ENCODE results near the gene SGF29. TPM values are rescaled to one million over a fixed set of nuclear protein-coding genes. Genes with fewer than 3 reads are reported as not detected.

SGF29 gene
- total and polyA plus RNA-seq, 2 of the 4 experiments (the other 2 are of a cell fraction): 4.3 to 7.7 TPM

DNA sequence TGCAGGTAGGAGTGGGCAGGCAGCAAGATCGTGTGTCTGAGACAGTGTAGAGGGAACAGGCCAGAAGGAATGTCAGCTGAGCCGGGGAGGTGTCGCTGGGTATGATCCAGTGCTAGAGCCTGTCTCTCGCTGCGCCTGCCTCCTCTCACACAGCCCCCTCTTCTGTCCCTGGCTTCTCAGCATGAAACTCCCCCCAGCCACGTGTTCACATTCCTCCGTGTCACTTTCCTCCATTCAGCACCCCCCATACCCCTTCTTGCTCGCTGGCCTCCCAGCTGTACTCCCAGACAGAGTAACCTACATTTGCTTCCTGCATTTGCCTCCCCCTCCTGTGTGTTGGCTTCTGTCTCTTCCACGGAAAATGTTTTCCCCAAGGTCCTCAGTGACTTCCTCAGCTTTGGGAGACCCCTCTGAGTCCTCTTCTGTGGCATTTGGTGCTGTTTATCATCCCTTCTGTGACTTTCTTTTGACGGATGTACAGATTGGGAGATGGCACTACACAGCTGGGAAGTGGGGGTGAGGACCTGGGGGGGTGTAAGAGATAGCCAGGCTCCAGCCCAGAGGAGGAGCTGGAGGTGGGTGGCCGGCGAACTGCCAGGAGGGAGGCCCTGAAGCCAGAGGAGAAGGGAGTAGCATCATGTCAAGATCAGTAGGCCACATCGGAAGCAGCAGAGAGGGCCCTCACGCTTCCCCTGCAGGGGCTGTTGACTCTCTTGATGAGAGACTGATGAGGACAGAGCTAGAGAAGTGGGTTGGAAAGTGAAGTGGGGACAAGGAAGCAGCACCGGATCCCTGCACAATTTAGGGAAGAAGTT lies 19.2 kb downstream of the SGF29 start:
- Histone ChIP-seq H3K36me3 (ENCODE audit: control insufficient read depth, insufficient read depth, low read length) (no peaks in the 10 kb centered on the region), H3K27ac (ENCODE audit: insufficient read depth, low read length) (no peak overlapping the region), H3K14ac (replicated peaks; ENCODE audit: low read depth, low read length) (no peak overlapping the region), H3K27me3 (ENCODE audit: control insufficient read depth, insufficient read depth, low read length) (no peaks in the 10 kb centered on the region), H2BK120ac (ENCODE audit: low read depth, low read length) (no peak overlapping the region), H2BK5ac (ENCODE audit: low read depth, low read length, poor library complexity, severe bottlenecking) (no peak overlapping the region), H2AFZ (replicated peaks; ENCODE audit: low read length, poor library complexity) (peak overlapping the region; percentile 71), H3K4me3 (ENCODE audit: insufficient read depth, low read depth, low read length) (no peak overlapping the region), H4K91ac (ENCODE audit: insufficient read depth, low read depth, low read length) (no peak overlapping the region), H2BK15ac (ENCODE audit: low read depth, low read length) (no peak overlapping the region), H2AK5ac (ENCODE audit: low read depth, low read length) (no peak overlapping the region), H4K20me1 (ENCODE audit: insufficient read depth, low read length) (no peaks in the 10 kb centered on the region), H3K18ac (ENCODE audit: low read depth, low read length) (no peak overlapping the region), H3K9ac (ENCODE audit: low read depth, low read length) (no peak overlapping the region), H3K4ac (ENCODE audit: low read depth, low read length) (no peak overlapping the region), H3K4me1 (ENCODE audit: control insufficient read depth, insufficient read depth, low read length) (peaks cover 9% of the 10 kb centered on the region), H3K23ac (ENCODE audit: low read depth, low read length) (no peak overlapping the region), H2BK20ac (ENCODE audit: low read depth, low read length) (no peak overlapping the region), H3K79me1 (ENCODE audit: low read depth in 1 of 2, low read length in 2 of 2) (peaks cover 6 to 11% of the 10 kb centered on the region in 2 experiments; a peak in 2 of 4 replicates), H3K4me2 (ENCODE audit: low read depth, low read length) (peak overlapping the region; percentile 27; the same call in 1 of the 2 replicates), H3K9me1 (ENCODE audit: insufficient read depth, low read length) (no peaks in the 10 kb centered on the region; the same call in 1 of the 2 replicates), H4K8ac (ENCODE audit: low read depth in 2 of 2, low read length in 2 of 2) (peak overlapping the region in 1 of 2 experiments; percentile 50; a peak in 2 of 4 replicates), H2AK9ac (replicated peaks; ENCODE audit: low read depth, low read length, poor library complexity) (no peak overlapping the region), H3K9me3 (ENCODE audit: control insufficient read depth, insufficient read depth, low read length) (no peaks in the 10 kb centered on the region), H4K5ac (ENCODE audit: low read depth, low read length) (peak overlapping the region; percentile 1; the same call in 1 of the 2 replicates), H3K56ac (ENCODE audit: extremely low read depth, insufficient read depth, low read length) (no peak overlapping the region)
- dilution Hi-C loops (cut with HindIII; ENCODE audit: low sequenced_read_pairs, unreplicated experiment) (no loop called here), in situ Hi-C loops (cut with MboI; ENCODE audit: low sequenced_read_pairs) (no loop called here), intact Hi-C loops (cut with micrococcal nuclease) (no loop called here)
- ATAC-seq (ENCODE audit: low read depth) (peak; percentile 73), DNase-seq (peak; percentile 14)
- ChIA-PET CTCF (no interaction called here), POLR2A (ENCODE audit: unreplicated experiment) (no interaction called here)
- 32% methylated on average over 5 of the region's 15 CpGs; no CpG with 5 or more reads in 1 of the 2 experiments for WGBS, 2 experiments (ENCODE audit: extremely low coverage in 2 of 2, insufficient read length in 1 of 2)
- TF ChIP-seq RCOR1 (IDR thresholded peaks at IDR 0.05; ENCODE audit: insufficient replicate concordance, low read length): no peak
- no peak for TF ChIP-seq ELK1 (IDR thresholded peaks at IDR 0.05; ENCODE audit: borderline replicate concordance, low read depth, low read length)
- no peak for TF ChIP-seq RAD21 (IDR thresholded peaks at IDR 0.05; ENCODE audit: low read length)
- TF ChIP-seq NFE2L2 (IDR thresholded peaks at IDR 0.05; ENCODE audit: low read depth, low read length): no peak
- no peak for TF ChIP-seq MXI1 (IDR thresholded peaks at IDR 0.05; ENCODE audit: borderline replicate concordance, low read depth, low read length)
- TF ChIP-seq MAFK (IDR thresholded peaks at IDR 0.05; ENCODE audit: low read depth, low read length): no peak
- TF ChIP-seq, protein P1, sequence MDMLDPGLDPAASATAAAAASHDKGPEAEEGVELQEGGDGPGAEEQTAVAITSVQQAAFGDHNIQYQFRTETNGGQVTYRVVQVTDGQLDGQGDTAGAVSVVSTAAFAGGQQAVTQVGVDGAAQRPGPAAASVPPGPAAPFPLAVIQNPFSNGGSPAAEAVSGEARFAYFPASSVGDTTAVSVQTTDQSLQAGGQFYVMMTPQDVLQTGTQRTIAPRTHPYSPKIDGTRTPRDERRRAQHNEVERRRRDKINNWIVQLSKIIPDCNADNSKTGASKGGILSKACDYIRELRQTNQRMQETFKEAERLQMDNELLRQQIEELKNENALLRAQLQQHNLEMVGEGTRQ (IDR thresholded peaks at IDR 0.05; ENCODE audit: low read depth, low read length): no peak
- no peak for TF ChIP-seq MAZ (IDR thresholded peaks at IDR 0.05; ENCODE audit: borderline replicate concordance, low read depth, low read length)
- TF ChIP-seq CTCF (conservative IDR thresholded peaks at IDR 0.05; ENCODE audit: low read depth, low read length): no peak
- TF ChIP-seq BHLHE40 (IDR thresholded peaks at IDR 0.05; ENCODE audit: low read depth, low read length): no peak
- no TSS peak for BruUV-seq (replicated peaks)

Data from IMR-90 (cell line).